ENCODE data around the gene KCNQ1.

Gene KCNQ1

DNA sequence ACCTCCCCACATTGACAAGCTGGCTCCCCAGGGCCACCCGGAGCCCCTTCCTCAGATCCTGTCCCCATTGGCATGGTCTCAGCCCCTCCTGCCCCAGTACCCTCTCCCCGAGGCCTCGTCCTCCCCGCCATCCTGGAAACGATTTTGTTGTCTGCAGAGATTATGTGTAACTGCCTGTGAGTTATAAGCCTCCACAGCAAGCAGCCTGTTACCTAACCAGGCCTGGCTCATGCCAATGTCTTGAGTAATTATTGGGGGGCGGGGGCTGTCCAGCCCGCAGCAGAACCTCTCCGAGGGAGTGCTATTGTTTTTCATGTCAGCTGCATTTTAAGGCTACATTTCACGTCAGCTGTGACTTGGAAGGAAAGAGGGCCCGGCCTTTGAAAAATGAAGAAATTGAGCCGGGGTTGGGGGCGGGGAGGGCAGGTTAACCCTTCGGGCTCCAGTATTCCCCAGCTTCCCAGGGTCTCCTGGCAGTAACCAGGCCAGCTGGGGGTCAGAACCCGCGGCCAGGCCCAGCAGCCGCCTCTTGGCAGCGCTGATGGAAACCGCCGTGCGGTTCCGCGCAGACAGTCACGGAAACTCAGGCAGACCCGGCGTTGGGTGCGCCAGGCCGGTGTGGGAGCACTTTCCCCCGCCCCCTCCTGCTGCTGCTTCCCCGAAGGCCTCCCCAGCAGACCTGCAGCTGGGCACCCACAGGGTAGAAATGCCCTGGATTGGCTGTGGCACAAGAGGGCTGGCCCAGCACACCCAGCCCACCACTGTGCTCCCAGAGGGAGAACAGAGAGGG is 381.3 kb downstream of the KCNQ1 start:
- TF ChIP-seq, protein P1, sequence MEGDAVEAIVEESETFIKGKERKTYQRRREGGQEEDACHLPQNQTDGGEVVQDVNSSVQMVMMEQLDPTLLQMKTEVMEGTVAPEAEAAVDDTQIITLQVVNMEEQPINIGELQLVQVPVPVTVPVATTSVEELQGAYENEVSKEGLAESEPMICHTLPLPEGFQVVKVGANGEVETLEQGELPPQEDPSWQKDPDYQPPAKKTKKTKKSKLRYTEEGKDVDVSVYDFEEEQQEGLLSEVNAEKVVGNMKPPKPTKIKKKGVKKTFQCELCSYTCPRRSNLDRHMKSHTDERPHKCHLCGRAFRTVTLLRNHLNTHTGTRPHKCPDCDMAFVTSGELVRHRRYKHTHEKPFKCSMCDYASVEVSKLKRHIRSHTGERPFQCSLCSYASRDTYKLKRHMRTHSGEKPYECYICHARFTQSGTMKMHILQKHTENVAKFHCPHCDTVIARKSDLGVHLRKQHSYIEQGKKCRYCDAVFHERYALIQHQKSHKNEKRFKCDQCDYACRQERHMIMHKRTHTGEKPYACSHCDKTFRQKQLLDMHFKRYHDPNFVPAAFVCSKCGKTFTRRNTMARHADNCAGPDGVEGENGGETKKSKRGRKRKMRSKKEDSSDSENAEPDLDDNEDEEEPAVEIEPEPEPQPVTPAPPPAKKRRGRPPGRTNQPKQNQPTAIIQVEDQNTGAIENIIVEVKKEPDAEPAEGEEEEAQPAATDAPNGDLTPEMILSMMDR (IDR thresholded peaks at IDR 0.05; ENCODE audit: low read depth, low read length) = no peak
- DNase-seq (ENCODE audit: extremely low read depth, low read depth) = peak; percentile 95

DNA sequence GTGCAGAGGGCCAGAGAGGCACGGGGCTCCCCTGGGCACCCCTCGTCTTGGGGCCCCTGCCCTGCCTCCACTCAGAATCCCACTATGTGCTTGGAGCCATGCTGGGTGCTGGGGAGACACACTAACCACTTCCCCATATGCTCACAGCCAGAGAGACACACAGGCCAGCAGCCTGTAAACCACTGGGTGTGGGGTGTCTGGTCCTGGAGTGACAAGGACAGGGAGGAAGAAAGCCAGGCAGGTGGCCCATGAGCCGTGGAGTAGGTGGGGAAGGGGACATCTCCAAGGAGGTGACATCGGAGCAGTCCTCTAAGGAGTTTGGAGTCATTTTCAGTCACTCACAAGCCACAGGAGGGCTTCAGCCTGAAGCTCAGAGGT is 381.9 kb downstream of the KCNQ1 start:
- TF ChIP-seq, protein P1 (IDR thresholded peaks at IDR 0.05; ENCODE audit: low read depth, low read length) = no peak
- no peak for DNase-seq (ENCODE audit: extremely low read depth, low read depth)

DNA sequence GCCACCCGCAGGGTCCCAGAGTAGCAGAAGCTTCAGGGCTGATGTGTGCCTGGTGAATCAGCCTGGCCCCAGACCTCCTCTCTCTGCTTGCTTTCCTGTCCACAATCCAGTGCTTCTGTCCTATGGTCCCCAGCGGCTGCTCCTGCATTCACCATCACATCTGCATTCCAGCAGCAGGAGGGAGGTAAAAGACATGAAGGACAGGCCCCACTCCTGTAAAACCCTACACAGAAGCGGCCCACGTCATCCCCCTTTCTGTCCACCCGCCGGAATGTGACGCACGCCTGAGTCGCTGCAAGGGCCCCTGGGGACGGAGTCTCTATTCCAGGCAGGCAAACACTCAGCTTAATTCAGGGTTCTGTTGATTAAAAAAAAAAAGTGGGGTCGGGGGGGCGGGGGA is 382.4 kb downstream of the KCNQ1 start:
- DNase-seq (ENCODE audit: extremely low read depth, low read depth) = no peak
- TF ChIP-seq, protein P1 (IDR thresholded peaks at IDR 0.05; ENCODE audit: low read depth, low read length) = no peak

DNA sequence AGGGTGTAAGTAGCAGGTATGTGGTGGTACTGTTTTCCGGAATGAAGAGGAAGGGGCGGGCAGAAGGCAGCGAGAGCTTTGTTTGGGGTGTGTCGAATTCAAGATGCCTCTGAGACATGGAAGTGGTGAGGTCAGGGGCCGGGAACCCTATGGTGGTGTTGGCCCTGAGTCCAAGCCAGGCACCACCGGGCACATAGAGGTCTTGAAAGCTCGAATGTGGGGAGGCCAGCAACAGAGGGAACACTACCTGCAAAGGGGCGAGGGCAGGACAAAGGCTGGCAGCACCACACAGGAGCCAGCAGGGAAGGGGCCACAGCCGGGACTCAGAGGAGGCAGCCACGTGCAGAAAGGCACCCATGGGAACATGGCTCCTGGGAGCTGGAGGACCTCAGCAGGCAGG is 383.0 kb downstream of the KCNQ1 start:
- no peak for DNase-seq (ENCODE audit: extremely low read depth, low read depth)

DNA sequence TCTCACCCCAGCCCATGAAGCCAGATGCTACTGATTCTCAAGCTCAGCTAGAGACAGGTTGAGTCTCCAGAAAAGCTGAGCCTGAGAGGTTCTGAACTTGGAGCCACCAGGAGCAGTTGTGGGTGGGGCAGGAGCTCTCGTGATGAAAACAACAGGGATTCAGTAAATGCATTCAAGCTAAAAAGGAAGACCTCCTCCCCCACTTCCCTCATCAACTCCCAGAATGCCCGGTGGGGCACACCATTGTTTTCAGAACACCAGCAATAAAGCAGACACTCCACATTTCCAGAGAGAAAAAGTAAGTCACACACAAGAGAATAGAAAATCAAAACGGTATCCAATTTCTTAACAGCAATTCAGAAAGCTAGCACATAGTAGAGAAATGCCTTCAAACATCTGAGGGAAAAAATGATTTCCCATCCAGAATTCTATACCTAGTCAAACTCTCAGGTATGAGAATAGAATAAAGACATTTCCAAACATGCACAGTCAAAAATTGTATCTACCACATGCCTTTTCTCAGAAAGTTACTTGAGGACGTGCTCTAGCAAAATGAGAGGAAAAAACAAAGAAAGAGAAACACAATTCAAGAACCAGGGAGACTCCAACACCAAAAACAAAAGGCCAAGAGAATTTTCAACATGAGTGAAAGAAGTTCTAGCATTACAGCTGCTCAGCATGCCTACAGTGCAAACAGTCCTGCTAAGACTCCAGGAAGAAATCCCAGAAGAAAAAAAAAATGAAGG is 383.9 kb downstream of the KCNQ1 start:
- TF ChIP-seq, protein P1 (IDR thresholded peaks at IDR 0.05; ENCODE audit: low read depth, low read length) = no peak
- no peak for DNase-seq (ENCODE audit: extremely low read depth, low read depth)

More for the DNA sequence above, 383.0 kb downstream of the KCNQ1 start:
- TF ChIP-seq, protein P1 (IDR thresholded peaks at IDR 0.05; ENCODE audit: low read depth, low read length) = no peak

DNA sequence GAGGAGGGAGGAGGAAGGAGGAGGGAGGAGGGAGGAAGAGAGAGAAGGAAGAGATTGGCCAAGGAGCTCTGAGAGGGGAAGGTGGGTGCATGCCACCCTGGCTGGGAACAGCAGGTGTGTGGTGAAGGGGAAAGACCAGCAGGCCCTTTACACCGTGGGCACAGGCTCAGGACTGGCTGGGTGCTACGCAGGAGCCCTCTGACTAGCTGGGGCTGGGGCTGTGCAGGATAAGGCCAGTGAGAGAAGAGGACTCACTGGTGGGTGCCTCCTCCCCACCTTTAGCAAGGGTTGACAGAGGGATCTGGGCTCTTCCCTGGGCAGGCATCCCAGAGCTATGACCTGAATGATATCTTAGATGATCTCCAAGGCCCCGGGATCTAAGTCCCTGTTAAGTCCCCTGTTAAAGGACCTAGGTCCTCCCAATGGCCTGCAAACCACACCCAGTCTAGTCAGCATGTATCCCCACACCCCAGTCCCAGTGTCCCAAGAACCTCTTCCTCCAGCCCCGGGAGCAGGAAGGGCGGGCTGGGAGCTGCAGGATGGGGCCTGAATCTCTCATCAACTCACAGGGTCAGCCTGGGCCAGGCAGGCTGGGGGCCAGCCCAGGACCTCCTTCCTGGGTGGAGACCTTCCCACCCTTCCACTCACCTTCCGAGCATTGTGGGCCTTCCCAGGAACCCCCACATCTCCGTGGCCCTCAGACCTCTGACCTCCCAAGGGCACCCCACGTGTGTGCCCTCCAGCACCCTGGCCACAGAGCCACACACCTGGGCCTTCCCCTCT is 385.4 kb downstream of the KCNQ1 start:
- DNase-seq (ENCODE audit: extremely low read depth, low read depth) = no peak
- TF ChIP-seq, protein P1 (IDR thresholded peaks at IDR 0.05; ENCODE audit: low read depth, low read length) = no peak
